ENCODE measurements around the gene NLGN4X.

GRCh38 chrX:6262959-6263358 is 34.3 kb upstream of the NLGN4X start:
- TF ChIP-seq CTCF (IDR thresholded peaks at IDR 0.05; ENCODE audit: insufficient read depth, low read length, poor library complexity, severe bottlenecking) (no peak), EZH2phosphoT487 (conservative IDR thresholded peaks at IDR 0.05; ENCODE audit: low read length) (no peak)

Measured in SU-DHL-6 (cell line).